Measurements from ENCODE around the gene SERINC1.
"Not testable (repeated sequence)": the region's sequence is repeated elsewhere in the genome, so short reads cannot be mapped to it uniquely, and the experiment has no call there.

Gene SERINC1
- total RNA-seq = 170 to 391 (median 249) reads per million in 3 experiments

DNA sequence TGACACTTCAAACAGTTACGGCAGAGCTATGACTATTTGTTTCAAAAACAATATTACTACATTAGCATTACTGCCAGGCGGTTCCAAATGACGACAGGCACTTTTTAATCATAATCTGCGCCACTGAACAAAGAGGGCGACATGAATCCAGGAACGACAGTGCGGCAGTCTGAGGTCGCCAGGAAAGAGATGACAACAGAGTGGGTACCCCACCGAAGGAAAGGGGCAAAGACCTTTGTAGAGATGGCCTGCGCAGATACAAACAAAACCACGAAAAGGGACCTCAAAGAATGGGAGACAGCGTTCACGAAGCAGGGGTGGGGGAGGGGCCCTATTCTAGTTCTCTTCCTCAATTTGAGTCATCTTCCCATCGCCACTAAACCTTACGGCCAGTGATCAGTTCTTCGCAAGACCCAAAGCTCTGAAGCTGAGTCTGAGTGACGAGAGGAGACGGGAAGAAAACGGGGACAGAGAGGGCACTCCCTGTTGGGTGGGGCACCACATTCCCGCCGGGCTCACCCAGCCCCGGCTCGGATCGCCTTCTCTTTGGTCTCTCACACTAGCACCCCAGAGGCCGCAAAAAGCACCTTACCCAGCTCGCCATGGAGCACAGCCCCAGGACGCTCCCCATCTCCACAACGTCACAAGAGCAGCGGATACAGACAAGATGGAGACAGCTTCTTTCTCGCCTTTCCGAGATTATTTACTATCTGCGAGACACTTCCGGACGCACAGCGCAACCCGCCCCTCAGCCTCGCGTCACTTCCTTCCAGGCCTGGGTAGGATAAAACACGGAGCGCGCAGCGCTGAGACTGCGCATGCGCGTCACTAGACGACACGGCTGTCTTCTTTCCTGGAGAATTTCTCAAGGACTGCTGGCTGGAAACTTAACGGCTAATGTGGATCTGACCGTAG lies at the start of gene SERINC1:
Gene SERINC1, minus strand, starts transcription at position 701 of the 915 bp plus-strand sequence. Its CDS starts 70 bp downstream, at position 631.
- DNase-seq = peak; percentile 91

GRCh38 chr6:122511193-122511924 lies 39.8 kb upstream of the SERINC1 start:
- no peak for DNase-seq

DNA sequence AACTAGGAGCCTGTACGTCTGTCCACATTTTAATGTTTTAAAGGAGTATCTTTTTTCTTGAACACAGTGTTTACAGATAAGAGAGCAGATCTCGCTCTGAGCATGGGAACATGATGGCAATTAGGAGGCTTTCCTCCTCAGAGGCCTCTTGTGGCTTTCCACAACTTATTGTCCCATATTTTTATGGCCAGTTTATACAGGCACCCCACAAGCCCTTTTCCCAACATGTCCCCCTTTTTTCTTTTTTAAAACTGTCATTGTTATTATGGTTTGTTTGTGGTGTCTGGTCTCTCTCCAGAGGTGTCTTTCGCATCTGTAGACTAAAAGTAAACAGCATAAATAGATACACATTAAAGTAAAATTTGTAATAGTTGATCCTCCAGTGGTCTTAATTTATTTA lies 33.6 kb upstream of the SERINC1 start:
- DNase-seq = not testable (repeated sequence)

DNA sequence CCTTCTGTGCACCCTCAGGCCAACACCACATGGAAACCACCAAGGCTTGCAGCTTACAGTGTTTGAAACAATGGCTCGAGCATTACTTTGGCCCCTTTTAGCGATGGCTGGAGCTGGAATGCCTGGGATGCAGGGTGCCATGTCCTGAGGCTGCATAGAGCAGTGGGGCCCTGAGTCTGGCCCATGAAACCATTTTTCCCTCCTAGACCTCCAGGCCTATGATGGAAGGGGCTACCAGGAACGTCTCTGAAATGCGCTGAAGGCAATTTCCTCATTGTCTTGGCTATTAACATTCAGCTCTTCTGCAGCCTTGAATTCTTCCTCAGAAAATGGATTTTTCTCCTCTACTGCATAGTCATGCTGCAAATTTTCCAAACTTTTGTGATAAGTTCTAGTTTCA lies 29.9 kb upstream of the SERINC1 start:
- no peak for DNase-seq

- DNase-seq = no peak
Observed at GRCh38 chr6:122495612-122496011, 24.0 kb upstream of the SERINC1 start.

DNA sequence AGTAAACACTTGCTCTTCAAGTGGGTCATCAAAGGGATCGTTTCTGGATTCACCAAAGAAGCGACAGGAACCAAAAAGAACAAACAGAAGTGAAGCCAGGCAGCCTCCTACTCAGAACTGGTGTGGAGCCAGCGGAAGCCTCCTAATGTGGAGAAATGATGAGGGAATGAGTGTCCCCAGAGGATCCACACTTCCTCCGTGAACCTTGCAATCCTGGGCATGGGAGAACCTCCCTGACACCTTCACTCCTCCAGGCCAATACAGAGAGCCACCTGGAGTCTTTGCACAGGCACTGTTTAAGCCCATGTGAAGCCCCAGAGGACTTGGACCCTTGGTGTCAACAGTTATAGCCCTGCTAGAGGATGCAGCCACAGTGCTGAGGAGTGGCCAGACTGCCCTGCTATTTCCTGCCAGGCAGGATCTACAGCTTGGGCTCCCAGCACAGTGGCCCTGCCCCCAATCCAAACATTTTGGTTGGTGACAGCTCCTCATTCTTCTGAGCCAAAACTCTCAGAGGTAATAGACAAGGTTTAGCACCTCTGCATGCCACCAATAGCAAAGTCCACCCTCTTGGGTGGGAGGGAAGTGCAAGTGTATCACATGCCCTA lies 23.2 kb upstream of the SERINC1 start:
- DNase-seq = no peak

- DNase-seq = peak; percentile 55
Observed at GRCh38 chr6:122491919-122492555, 20.4 kb upstream of the SERINC1 start.

DNA sequence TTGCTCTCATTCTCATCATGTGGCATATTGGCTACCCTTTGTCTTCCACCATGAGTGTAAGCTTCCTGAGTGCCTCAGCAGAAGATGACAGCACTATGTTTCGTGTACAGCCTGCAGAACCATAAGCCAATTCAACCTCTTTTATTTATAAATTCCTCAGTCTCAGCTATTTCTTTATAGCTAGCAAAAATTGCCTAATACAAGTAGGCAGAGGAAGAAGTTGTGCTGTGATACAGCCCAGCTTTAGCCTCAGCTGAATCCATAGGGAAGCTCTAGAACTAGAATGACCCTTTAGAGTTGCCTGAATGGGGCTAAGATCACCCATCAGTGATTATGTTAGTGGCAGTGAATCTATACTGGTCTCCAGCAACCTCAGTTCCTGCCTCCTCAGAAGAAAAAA lies 19.0 kb upstream of the SERINC1 start:
- no peak for DNase-seq

GRCh38 chr6:122484760-122485159 lies 13.2 kb upstream of the SERINC1 start:
- no peak for DNase-seq

- no peak for DNase-seq
Observed at GRCh38 chr6:122482750-122483080, 11.1 kb upstream of the SERINC1 start.

DNA sequence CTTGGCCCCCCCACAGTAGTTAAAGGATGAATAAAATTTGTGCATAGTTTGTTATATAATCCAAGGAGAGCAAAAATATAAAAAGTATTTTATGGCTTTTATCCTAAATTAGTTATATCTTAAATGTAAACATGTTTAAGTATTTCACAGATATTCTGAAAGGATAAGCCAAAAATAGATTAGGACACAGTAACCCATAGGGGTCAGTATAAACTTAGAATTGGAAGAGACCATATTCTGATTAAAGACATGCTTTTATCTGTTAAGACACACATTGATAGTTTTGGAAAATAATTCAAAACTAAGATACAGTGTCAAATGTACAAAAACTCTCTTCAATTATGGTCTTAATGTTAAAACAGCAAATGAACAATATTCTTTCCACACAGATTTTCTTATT lies 4.5 kb upstream of the SERINC1 start:
- DNase-seq = peak; percentile 23

DNA sequence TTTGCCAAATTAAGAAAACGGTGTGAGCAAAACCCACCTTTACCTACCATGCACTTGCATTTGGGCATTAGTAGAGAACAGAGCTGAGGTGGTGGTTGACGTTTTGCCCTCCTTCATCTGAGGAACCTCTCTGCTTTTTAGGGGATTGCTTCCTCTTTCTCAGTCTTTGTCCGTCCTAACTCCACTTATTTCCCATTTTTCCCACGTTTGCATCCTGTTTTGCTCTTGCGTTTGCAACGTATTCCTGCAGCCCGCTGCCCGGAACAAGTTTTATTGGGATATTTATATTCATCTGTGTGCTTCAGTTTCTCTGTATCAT lies 374 bp upstream of the SERINC1 start:
- no peak for DNase-seq

GRCh38 chr6:122461885-122462284 lies 9.7 kb downstream of the SERINC1 start:
- DNase-seq = no peak

GRCh38 chr6:122459865-122460416 lies 11.7 kb downstream of the SERINC1 start:
- DNase-seq = not testable (repeated sequence)

DNA sequence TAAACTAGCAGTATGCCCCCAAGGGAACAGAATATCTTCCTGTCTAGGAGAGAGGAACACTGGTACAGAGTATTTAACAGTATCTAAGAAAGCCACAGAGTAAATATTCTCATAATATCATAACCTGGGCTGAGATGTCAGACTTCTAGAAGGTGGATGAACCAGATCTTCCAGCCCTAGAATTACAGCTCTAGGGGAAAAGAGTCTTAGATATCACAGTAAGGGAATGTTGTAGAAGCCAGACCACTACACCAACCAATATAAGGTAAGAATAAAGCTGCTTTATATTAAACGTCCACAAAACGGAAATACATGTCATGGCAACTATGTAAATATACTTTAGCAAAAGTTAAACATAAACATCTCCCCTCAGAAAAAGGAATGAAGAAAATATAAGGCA lies 12.4 kb downstream of the SERINC1 start:
- no peak for DNase-seq

- DNase-seq = no peak
Observed at GRCh38 chr6:122458087-122458486, 13.5 kb downstream of the SERINC1 start.

GRCh38 chr6:122455116-122455515 lies 16.5 kb downstream of the SERINC1 start:
- not testable (repeated sequence) for DNase-seq

DNA sequence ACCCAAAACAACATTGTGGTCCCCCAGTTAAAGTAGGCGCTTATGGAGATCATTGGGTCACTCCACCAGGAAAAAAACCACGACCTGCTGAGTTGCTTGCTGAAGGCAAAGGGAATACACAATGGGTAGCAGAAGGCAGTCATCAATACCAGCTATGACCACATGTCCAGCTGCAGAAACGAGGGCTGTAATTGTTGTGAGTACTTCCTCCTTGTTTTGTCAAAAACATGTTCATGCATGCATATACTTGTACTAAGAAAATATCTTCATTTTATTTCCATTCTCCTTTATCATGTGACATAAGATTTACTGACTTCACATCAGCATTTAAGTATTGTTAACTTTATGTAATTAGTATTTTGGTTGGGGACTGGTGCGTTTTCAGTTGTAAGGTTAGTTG lies 16.9 kb downstream of the SERINC1 start:
- no peak for DNase-seq

- no peak for DNase-seq
Observed at GRCh38 chr6:122452509-122452908, 19.1 kb downstream of the SERINC1 start.

DNA sequence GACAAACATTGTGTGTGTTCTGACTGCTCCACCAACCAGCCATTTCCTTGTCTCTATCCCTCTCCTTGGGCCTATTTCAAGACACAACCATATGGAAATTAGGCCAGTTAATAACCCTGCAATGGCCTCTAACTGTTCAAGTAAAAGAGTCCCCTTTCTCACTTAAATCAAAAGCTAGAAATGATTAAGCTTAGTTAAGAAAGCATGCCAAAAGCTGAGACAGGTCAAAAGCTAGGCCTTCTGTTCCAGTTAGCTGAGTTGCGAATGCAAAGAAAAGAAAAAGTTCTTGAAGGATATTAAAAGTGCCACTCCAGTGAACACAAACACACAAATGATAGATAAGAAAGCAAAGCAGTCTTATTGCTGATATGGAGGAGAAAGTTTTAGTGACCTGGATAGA lies 22.5 kb downstream of the SERINC1 start:
- no peak for DNase-seq

GRCh38 chr6:122445274-122445673 lies 26.3 kb downstream of the SERINC1 start:
- DNase-seq = no peak

DNA sequence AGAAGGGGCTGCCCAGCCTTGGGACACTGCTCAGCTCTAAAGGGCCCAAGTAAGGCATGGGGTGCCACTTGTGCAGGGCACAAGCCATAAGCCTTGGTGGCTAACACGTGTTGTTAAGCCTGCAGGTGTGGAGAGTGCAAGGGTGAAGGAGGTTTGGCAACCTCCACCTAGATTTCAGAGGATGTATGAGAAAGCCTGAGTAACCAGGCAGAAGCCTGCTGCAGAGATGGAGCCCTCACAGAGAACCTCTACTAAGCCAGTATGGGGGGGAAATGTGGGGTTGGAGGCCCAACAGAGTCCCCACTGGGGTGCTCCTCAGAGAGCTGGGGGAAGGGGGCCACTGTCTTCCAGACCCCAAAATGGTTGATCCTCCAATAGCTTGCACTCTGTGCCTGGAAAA lies 32.6 kb downstream of the SERINC1 start:
- DNase-seq = no peak

GRCh38 chr6:122432816-122433215 lies 38.8 kb downstream of the SERINC1 start:
- DNase-seq = no peak
